Mesendoderm (in vitro differentiated cells): ENCODE data around the gene UBAP2.

Source experiments
- DNase-seq: peaks from one replicate; pipeline ENCODE4 v3.0.0; 2013
- H2AK5ac ChIP-seq: 2 replicates; pipeline ENCODE4 v1.6.1; 2013; ENCODE audit warnings: low read length, inconsistent platforms
- H2BK120ac ChIP-seq: 2 replicates; pipeline ENCODE4 v1.6.1; 2013; ENCODE audit warnings: low read depth, mild to moderate bottlenecking, low read length, moderate library complexity, mixed read lengths
- H2BK15ac ChIP-seq: replicated peaks from 2 replicates; pipeline ENCODE4 v1.6.1; 2013; ENCODE audit warnings: low read depth, mild to moderate bottlenecking, moderate library complexity
- H2BK5ac ChIP-seq: 2 replicates; pipeline ENCODE4 v1.6.1; 2013; ENCODE audit warnings: low read length, inconsistent platforms
- H3K18ac ChIP-seq: 2 replicates; pipeline ENCODE4 v1.6.1; 2013; ENCODE audit warnings: mild to moderate bottlenecking, low read length, mixed read lengths
- H3K23ac ChIP-seq: one replicate; pipeline ENCODE4 v1.6.1; 2013; ENCODE audit warnings: low read length
- H3K27ac ChIP-seq: 2 replicates; pipeline ENCODE4 v1.5.1; 2013; ENCODE audit warnings: low read depth, mild to moderate bottlenecking, inconsistent platforms, low read length, moderate library complexity
- H3K27me3 ChIP-seq: 2 replicates; pipeline ENCODE4 v1.6.1; 2013; ENCODE audit warnings: low read length, control low read depth, mild to moderate bottlenecking, inconsistent platforms; ENCODE audit not compliant: insufficient read depth, poor library complexity
- H3K36me3 ChIP-seq: 2 replicates; pipeline ENCODE4 v1.6.1; 2013; ENCODE audit warnings: low read length, inconsistent platforms; ENCODE audit not compliant: control insufficient read depth, insufficient read depth
- H3K4ac ChIP-seq: one replicate; pipeline ENCODE4 v1.6.1; 2013; ENCODE audit warnings: low read depth, mild to moderate bottlenecking, low read length, moderate library complexity
- H3K4me1 ChIP-seq: 2 replicates; pipeline ENCODE4 v1.6.1; 2013; ENCODE audit warnings: low read depth, low read length, inconsistent platforms; ENCODE audit not compliant: control insufficient read depth
- H3K4me2 ChIP-seq: 2 replicates; pipeline ENCODE4 v1.6.1; 2013; ENCODE audit warnings: low read length
- H3K4me3 ChIP-seq: 2 replicates; pipeline ENCODE4 v1.5.1; 2013; ENCODE audit warnings: mild to moderate bottlenecking, low read length
- H3K56ac ChIP-seq: one replicate; pipeline ENCODE4 v1.6.1; 2013; ENCODE audit warnings: low read length
- H3K79me1 ChIP-seq: 2 replicates; pipeline ENCODE4 v1.6.1; 2013; ENCODE audit warnings: low read length, inconsistent platforms
- H3K79me2 ChIP-seq: 2 replicates; pipeline ENCODE4 v1.6.1; 2013; ENCODE audit warnings: mild to moderate bottlenecking, low read length; ENCODE audit not compliant: control insufficient read depth, insufficient read depth
- H3K9ac ChIP-seq: 2 replicates; pipeline ENCODE4 v1.6.1; 2013; ENCODE audit warnings: low read length, inconsistent platforms
- H4K5ac ChIP-seq: one replicate; pipeline ENCODE4 v1.6.1; 2013; ENCODE audit warnings: low read length
- H4K8ac ChIP-seq: one replicate; pipeline ENCODE4 v1.6.1; 2013; ENCODE audit warnings: low read depth, mild to moderate bottlenecking, control low read depth, low read length, moderate library complexity
- WGBS: extraction: QIAGEN DNeasy Blood & Tissue Kit; methylation state at CpG from one replicate; pipeline ENCODE4 v1.1.7; 2013; ENCODE audit warnings: low lambda C conversion rate, missing lambda C conversion rate; ENCODE audit not compliant: insufficient coverage; ENCODE audit errors: extremely low coverage; 5-methylcytosine and 5-hydroxymethylcytosine counted together

Gene UBAP2

GRCh38 chr9:34089311-34089710, 40.6 kb upstream of the UBAP2 start:
- H2BK5ac ChIP-seq = no peak overlapping the region
- H3K27ac ChIP-seq = no peak overlapping the region
- no peak overlapping the region for H3K9ac ChIP-seq
- no peak overlapping the region for H3K4me3 ChIP-seq
- H3K27me3 ChIP-seq = no peaks in the 10 kb centered on the region
- DNase-seq = no peak
- H2BK15ac ChIP-seq = no peak overlapping the region
- H3K79me2 ChIP-seq = no peaks in the 10 kb centered on the region
- H3K79me1 ChIP-seq = no peaks in the 10 kb centered on the region
- H2AK5ac ChIP-seq = no peak overlapping the region
- H4K5ac ChIP-seq = no peak overlapping the region
- no peak overlapping the region for H3K56ac ChIP-seq
- H4K8ac ChIP-seq = no peak overlapping the region
- H3K23ac ChIP-seq = no peak overlapping the region
- peaks cover 21% of the 10 kb centered on the region for H3K36me3 ChIP-seq
- H3K4ac ChIP-seq = no peak overlapping the region
- no peak overlapping the region for H3K18ac ChIP-seq
- no peak overlapping the region for H2BK120ac ChIP-seq
- H3K4me1 ChIP-seq = no peaks in the 10 kb centered on the region
- no peak overlapping the region for H3K4me2 ChIP-seq
- no CpG with 5 or more reads among the region's 7 CpGs for WGBS

- H3K79me1 ChIP-seq = no peaks in the 10 kb centered on the region
- WGBS = no CpG with 5 or more reads among the region's 1 CpG
- no peak overlapping the region for H3K4me3 ChIP-seq
- no peak overlapping the region for H2BK120ac ChIP-seq
- H3K56ac ChIP-seq = no peak overlapping the region
- H3K79me2 ChIP-seq = no peaks in the 10 kb centered on the region
- DNase-seq = no peak
- H3K27me3 ChIP-seq = no peaks in the 10 kb centered on the region
- H3K36me3 ChIP-seq = peaks cover 16% of the 10 kb centered on the region
- H3K27ac ChIP-seq = no peak overlapping the region
- no peak overlapping the region for H3K23ac ChIP-seq
- H3K4me2 ChIP-seq = no peak overlapping the region
- H3K9ac ChIP-seq = no peak overlapping the region
- no peaks in the 10 kb centered on the region for H3K4me1 ChIP-seq
- no peak overlapping the region for H2BK15ac ChIP-seq
- no peak overlapping the region for H2AK5ac ChIP-seq
- no peak overlapping the region for H4K8ac ChIP-seq
- no peak overlapping the region for H4K5ac ChIP-seq
- H3K4ac ChIP-seq = no peak overlapping the region
- no peak overlapping the region for H3K18ac ChIP-seq
- no peak overlapping the region for H2BK5ac ChIP-seq
Measured at GRCh38 chr9:34087370-34087769, 38.7 kb upstream of the UBAP2 start.

GRCh38 chr9:34086864-34087263, 38.2 kb upstream of the UBAP2 start:
- no peak overlapping the region for H2BK15ac ChIP-seq
- no peak for DNase-seq
- no peaks in the 10 kb centered on the region for H3K79me2 ChIP-seq
- H3K4me1 ChIP-seq = no peaks in the 10 kb centered on the region
- H2AK5ac ChIP-seq = no peak overlapping the region
- no peak overlapping the region for H3K4me2 ChIP-seq
- no peak overlapping the region for H3K4me3 ChIP-seq
- no peak overlapping the region for H3K27ac ChIP-seq
- H3K79me1 ChIP-seq = no peaks in the 10 kb centered on the region
- peaks cover 16% of the 10 kb centered on the region for H3K36me3 ChIP-seq
- H3K4ac ChIP-seq = no peak overlapping the region
- H2BK5ac ChIP-seq = no peak overlapping the region
- H3K18ac ChIP-seq = no peak overlapping the region
- H3K27me3 ChIP-seq = no peaks in the 10 kb centered on the region
- H3K9ac ChIP-seq = no peak overlapping the region
- no peak overlapping the region for H4K8ac ChIP-seq
- no peak overlapping the region for H2BK120ac ChIP-seq
- H3K23ac ChIP-seq = no peak overlapping the region
- H3K56ac ChIP-seq = no peak overlapping the region
- H4K5ac ChIP-seq = no peak overlapping the region

GRCh38 chr9:34085581-34086500, 37.2 kb upstream of the UBAP2 start:
- Histone ChIP-seq H3K4me3 (no peak overlapping the region), H4K5ac (no peak overlapping the region), H3K79me1 (no peaks in the 10 kb centered on the region), H3K79me2 (no peaks in the 10 kb centered on the region), H3K9ac (no peak overlapping the region), H3K4ac (no peak overlapping the region), H3K27me3 (no peaks in the 10 kb centered on the region), H3K23ac (no peak overlapping the region), H3K36me3 (peaks cover 16% of the 10 kb centered on the region), H2BK5ac (no peak overlapping the region), H2AK5ac (no peak overlapping the region), H2BK15ac (no peak overlapping the region), H3K18ac (no peak overlapping the region), H3K56ac (no peak overlapping the region), H4K8ac (no peak overlapping the region), H2BK120ac (no peak overlapping the region), H3K27ac (no peak overlapping the region), H3K4me1 (no peaks in the 10 kb centered on the region), H3K4me2 (no peak overlapping the region)
- DNase-seq = no peak
- no CpG with 5 or more reads among the region's 6 CpGs for WGBS

- Histone ChIP-seq H3K9ac (no peak overlapping the region), H3K4ac (no peak overlapping the region), H3K4me3 (no peak overlapping the region), H3K23ac (no peak overlapping the region), H4K5ac (no peak overlapping the region), H3K4me1 (no peaks in the 10 kb centered on the region), H2BK120ac (no peak overlapping the region), H3K18ac (no peak overlapping the region), H2BK5ac (no peak overlapping the region), H3K79me2 (no peaks in the 10 kb centered on the region), H4K8ac (no peak overlapping the region), H3K56ac (no peak overlapping the region), H3K27ac (no peak overlapping the region), H3K4me2 (no peak overlapping the region), H3K79me1 (no peaks in the 10 kb centered on the region), H2AK5ac (no peak overlapping the region), H2BK15ac (no peak overlapping the region), H3K36me3 (peaks cover 16% of the 10 kb centered on the region), H3K27me3 (no peaks in the 10 kb centered on the region)
- no CpG with 5 or more reads among the region's 1 CpG for WGBS
- no peak for DNase-seq
Measured at GRCh38 chr9:34084562-34084961, 35.9 kb upstream of the UBAP2 start.

- H3K18ac ChIP-seq = no peak overlapping the region
- H3K36me3 ChIP-seq = no peaks in the 10 kb centered on the region
- H3K27ac ChIP-seq = no peak overlapping the region
- no peak overlapping the region for H2BK15ac ChIP-seq
- no peak overlapping the region for H3K23ac ChIP-seq
- no peak overlapping the region for H3K4me2 ChIP-seq
- H4K8ac ChIP-seq = no peak overlapping the region
- no CpG with 5 or more reads among the region's 2 CpGs for WGBS
- H3K27me3 ChIP-seq = no peaks in the 10 kb centered on the region
- peak; percentile 75 for DNase-seq
- H3K79me1 ChIP-seq = no peaks in the 10 kb centered on the region
- H3K79me2 ChIP-seq = no peaks in the 10 kb centered on the region
- H2BK5ac ChIP-seq = no peak overlapping the region
- no peak overlapping the region for H2BK120ac ChIP-seq
- H2AK5ac ChIP-seq = no peak overlapping the region
- H3K4me1 ChIP-seq = no peaks in the 10 kb centered on the region
- H3K4me3 ChIP-seq = no peak overlapping the region
- H3K4ac ChIP-seq = no peak overlapping the region
- no peak overlapping the region for H3K9ac ChIP-seq
- no peak overlapping the region for H3K56ac ChIP-seq
- H4K5ac ChIP-seq = no peak overlapping the region
Measured at GRCh38 chr9:34079181-34079580, 30.5 kb upstream of the UBAP2 start.
